ENCODE results near the gene LRRC27.
A peak's percentile ranks its signal among the peaks of the same experiment; 100 is the strongest.

Gene LRRC27

DNA sequence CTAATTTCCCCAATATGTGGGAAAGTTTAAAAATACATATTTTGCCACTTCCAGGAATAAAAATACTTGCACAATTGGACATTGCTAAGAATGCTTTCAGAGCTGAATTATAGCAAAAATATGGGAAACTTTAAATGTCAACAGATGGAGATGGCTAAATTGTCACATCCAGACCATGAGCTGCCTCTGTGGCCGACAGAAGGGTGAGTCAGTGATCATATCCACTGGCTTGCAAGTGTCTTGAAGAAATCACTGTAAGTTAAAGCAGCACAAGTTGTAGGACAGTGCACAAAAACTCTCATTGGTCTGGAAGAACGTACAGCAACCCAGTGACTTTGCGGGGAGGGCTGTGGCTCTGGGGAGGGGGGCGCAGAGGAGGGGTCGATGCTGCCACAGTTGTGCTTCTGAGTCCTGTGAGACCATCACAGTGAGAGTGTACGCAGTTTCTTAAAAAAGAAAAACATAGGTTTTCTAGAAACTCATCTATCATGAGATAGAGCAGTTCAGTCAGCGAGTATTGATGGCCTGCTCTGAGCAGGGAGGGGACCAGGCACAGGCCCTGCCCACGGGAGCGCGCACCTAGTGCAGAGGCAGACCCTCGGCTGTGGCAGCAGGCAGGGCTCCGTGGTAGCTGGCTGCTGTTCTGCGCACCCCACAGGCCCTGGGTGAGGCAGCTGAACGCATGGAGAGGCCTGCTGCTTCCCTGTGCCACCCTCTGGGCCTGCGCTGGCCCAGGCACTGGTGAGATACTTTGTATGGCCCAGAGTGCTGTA is 25.5 kb downstream of the LRRC27 start:
- no peak for DNase-seq (ENCODE audit: low read depth in 2 of 2)

DNA sequence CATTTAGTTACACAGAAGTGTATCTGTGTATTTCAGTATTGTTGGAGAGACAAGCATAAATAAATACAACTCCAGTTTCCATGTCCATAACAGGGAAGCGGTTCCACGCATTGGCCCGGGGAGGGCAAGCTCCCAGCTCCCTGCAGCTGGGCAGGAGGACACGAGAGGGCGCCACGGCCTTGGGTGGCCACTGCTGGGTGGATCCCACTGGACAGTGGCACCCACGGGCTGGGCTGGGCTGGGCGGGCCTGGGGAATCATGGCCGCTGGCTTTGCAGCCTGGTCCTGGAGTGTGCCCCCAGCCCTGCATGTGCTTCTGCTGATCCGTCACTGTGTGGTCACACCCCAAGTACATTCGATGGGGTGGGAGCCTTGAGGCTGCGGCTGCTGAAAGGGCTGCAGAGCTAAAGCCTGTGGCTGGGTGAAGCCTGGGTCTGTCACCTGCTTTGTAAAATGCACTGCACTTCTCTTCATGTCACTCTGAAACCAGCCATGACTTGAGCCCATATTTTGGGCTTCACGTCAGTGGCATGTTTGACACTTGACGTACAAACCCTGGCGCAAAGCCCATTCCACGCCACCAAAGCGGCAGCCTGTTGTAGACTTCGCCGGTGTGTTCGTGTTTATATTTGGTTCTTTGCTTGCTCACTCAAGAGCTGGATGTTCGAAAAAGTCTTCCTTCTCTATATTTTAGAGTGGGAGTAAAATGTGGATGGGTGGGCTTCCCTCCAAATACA is 27.5 kb downstream of the LRRC27 start:
- DNase-seq (ENCODE audit: low read depth in 2 of 2), result no peak

DNA sequence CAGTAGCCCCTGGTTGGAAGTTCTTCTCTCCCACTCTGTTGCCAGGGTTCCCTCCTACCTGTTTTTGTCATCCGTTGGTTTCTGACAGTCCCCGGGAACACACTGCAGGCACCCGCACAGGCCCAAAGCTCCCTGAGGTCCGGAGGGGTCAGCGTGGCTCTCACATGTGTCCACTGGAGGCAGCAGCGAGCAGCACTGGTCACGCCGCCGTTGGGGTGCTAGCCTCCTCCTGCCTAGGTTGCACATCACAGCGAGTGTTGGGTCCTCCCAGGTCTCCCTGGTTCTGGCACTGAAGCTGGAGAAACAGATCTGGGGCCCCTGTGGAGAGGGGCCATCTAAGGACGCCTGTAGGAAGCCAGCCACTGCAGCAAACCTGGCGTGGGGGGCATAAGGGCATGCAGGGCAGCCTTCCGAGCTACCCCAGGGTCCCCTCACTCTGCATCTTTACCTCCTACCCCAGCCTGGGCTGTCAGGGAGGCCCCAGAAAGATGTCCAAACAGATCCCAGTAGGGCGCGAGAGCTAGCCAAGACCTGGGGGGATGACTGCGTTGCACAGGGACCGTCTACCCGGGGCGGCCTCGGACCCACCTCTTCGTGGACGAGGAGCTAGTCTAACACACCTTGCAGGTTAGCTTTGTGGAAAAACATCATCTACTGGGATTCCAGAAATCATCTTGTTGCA is 28.9 kb downstream of the LRRC27 start:
- DNase-seq (ENCODE audit: low read depth in 2 of 2), result no peak

DNA sequence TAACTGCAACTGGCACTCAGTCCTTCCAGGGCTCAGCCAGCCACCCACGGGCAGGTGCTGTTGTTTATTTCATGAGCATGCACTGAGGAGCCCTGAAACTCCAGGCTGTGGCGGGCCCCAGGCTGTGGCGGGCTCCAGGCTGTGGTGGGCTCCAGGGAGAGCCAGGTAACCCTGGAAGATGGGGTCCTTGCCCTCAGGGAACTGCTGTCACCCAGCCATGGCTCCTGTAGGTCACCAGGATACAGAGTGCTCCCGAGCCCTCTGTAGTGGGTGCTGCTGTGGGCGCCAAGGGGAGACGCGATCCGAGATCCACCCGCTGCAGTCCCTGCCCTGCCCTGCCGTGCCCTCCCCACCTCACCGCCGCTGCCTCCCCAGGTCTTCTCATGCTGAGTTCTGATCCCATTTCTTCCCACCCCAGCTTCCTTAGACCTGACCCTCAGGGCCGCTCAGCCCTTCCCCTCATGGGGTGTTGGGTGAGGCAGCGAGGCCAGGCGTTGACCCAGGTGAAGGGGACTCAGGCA is 29.6 kb downstream of the LRRC27 start:
- DNase-seq (ENCODE audit: low read depth in 2 of 2), result no peak

DNA sequence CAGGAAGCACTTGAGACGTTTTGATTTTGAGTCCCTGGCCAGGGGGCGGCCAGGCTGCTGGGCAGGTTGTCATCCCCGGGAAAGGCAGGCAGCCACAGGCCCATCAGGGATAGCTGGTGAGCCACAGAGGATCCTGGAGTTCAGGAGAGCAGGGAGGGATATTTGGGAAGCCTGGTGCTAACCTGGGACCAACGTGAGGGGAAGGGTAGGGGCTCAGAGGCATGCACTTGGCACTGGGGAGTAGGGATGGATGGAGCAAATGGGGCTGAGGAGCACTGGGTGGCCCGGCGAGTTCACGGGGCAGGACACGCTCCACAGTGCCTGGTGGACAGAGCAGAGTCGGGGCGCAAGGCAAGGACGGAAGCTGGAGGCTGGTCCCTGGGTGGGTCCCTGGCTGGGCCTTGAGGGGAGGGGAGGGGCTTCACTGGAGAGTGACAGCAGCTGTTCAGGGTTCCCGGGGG is 30.2 kb downstream of the LRRC27 start:
- no peak for DNase-seq (ENCODE audit: low read depth in 2 of 2)

DNA sequence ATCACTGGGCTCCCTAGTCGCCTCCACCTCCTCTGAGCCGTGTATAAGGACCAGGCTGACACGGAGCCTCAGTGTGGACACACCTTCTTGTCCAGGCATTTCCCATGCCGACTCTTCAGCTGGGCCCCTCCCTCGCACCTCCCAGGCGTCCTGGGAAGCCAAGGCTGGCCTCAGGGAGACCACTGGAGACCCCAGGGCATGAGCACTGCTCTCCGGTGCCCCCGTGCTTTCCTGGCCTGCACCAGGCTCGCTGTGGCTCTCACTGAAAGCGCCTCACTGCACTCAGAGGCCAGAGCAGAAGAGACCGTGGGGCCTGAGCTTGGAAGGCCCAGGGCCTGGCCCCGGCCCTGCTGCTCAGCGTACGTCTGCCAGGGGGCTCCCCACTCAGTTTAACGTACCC is 31.4 kb downstream of the LRRC27 start:
- no peak for DNase-seq (ENCODE audit: low read depth in 2 of 2)

DNA sequence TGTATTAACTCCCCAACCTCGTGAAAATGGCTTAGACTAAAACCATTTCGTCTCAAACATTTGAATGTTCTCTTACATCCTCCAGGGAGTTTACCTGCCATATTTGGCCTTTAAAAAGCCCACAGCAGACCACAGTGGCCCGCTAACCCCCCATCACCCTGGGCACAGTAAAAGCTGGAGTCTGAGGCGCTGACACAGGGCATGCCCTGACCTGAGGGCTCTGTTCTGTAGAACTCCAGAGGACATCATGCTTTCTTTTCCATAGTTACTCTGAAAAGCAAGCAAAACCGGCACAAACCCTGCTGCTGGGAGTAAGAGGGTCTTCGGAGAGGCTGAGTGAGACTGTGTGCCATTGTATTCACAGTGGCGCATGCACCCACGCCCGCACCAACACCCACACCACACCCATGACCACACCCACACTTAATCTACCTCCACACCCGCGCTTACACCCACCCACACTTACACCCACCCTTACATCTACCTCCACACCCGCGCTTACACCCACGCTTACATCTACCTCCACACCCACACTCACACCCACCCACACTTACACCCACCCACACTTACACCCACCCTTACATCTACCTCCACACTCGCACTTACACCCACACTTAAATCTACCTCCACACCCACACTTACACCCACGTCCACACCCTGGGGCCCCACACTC is 32.1 kb downstream of the LRRC27 start:
- DNase-seq (ENCODE audit: low read depth in 2 of 2), result no peak

DNA sequence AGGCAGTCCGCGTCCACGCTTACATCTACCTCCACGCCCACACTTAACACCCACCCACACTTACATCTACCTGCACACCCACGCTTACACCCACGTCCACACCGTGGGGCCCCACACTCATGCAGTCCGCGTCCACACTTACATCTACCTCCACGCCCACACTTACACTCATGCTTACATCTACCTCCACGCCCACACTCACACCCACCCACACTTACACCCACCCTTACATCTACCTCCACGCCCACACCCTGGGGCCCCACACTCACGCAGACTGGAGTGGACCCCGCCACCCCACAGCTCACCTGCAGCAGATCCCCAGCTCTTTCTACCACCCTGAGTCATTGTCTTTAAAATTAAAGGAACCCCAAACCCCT is 32.6 kb downstream of the LRRC27 start:
- DNase-seq (ENCODE audit: low read depth in 2 of 2), result peak in 1 of 2 donors; percentile 43

DNA sequence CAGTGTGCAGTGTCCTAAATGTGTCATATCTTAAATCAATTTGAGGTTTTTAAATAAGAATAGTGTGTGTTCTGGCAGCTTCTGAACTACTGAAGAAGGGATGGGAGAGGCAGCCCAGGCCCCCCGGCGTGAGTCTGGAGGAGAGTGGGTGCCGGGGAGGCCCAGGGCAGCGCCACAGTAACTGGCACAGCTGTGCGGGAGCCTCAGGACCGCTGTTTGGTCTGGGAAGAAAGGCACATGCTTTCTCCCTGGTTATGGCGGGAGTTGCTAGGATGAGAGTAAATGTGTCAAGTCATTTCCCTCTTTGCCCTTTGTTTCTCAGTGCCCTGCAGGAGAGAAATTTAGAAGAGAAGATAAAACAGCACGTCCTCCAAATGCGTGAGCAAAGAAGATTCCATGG is 33.1 kb downstream of the LRRC27 start:
- no peak for DNase-seq (ENCODE audit: low read depth in 2 of 2)

DNA sequence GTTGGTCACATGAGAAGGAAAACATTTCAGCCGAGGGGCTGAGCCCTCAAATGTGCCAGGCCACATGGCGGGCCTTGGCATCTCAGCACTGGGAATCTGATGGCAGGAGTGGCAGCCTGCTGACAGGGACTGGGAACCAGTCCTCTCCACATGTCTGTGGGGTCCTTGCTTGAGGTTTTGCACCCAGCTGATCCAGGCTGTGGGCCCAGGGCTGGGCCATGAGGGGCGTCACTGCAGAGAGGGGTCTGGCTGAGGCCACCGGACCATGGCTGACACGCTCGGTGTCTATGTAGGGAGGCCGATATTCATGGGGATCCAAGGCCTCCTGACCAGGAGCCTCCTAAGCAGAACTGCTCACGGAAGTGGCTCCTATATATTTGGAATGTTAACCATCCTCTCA is 34.0 kb downstream of the LRRC27 start:
- no peak for DNase-seq (ENCODE audit: low read depth in 2 of 2)

DNA sequence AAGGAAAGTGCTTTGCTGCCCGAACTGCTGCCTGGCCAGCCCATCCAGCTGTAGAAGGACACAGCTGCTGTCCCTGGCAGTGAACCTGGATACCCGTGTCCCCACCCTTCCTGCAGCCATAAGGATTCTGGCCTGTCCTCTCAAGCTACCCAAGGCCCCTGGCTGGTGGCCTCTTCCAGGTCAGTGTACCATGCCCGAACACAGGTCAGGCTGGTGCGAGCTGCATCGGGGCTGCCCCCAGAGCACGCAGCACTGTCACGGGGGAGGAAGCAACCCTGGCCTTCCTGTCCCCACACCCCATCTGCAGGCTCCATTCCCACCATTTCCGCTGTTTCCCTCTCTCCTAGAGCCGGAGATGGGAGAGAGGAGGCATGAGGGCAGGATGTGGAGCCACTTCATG is 34.5 kb downstream of the LRRC27 start:
- DNase-seq (ENCODE audit: low read depth in 2 of 2), result no peak

DNA sequence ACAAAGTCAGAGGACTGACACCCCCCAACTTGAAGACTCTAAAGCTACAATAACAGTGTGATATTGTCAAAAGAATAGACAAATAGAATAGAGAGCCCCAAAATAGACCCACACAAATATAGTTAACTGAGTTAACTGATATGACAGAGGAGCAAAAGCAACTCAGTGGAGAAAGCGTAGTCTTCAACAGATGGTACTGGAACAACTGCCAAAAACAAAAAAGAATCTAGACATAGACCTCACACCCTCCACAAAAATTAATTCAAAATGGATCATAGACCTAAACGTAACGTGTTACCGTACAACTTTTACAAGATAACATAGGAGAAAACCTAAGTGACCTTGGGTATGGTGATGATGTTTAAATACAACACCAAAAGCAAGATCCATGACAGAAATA is 36.4 kb downstream of the LRRC27 start:
- no peak for DNase-seq (ENCODE audit: low read depth in 2 of 2)

DNA sequence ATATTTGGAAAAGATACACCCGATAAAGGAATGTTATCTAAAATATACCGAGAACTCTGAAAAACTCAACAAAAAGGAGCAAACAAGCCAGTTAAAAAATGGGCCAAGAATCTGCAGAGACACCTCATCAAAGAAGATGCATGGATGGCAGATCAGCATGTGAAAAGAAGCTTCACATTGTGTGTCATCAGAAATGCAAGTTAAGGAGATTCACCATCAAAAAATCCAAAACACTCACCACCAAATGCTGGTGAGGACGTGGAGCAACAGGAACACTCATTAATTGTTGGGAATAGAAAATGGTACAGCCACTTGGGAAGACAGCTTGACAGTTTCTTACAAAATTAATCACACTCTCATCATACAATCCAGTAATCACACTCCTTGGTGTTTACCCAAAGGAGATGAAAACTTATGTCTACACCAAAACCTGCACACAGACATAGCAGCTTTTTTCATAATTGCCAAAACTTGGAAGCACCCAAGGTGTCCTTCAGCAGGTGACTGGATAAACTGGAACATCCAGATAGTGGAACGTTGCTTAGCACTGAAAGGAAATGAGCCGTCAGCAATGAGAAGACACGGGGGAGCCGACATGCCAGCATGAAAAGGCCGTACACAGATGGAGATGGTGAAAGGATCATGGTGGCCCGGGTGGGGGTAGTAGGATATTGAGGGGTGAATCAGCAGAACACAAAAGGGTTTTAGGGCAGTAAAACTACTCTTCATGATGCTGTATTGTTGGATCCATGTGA is 37.1 kb downstream of the LRRC27 start:
- no peak for DNase-seq (ENCODE audit: low read depth in 2 of 2)

DNA sequence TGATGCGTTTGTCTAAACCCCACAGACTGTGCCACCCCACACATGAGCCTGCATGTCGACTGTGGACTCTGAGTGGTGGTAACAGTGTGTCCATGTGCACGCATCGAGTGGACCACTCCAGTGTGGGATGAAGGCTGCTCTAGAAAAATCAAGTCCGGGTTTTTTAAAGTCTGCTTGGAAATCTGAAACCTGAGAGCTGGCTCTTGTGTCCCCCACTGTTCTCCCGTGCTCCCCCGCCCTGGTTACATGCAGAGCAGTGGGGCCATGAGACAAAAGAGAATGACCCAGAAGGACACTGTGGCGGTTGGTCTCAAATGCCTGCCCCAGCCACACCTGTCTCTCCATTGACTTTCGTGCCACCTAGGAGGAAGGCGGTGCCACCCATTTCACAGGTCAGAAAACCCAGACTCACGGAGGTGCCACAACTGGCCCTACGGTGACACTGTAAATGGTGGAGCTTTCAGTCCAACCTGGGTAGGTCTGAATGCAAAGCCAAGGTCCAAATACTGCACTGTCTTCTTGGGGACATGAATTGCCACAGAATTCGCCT is 37.7 kb downstream of the LRRC27 start:
- no peak for DNase-seq (ENCODE audit: low read depth in 2 of 2)

DNA sequence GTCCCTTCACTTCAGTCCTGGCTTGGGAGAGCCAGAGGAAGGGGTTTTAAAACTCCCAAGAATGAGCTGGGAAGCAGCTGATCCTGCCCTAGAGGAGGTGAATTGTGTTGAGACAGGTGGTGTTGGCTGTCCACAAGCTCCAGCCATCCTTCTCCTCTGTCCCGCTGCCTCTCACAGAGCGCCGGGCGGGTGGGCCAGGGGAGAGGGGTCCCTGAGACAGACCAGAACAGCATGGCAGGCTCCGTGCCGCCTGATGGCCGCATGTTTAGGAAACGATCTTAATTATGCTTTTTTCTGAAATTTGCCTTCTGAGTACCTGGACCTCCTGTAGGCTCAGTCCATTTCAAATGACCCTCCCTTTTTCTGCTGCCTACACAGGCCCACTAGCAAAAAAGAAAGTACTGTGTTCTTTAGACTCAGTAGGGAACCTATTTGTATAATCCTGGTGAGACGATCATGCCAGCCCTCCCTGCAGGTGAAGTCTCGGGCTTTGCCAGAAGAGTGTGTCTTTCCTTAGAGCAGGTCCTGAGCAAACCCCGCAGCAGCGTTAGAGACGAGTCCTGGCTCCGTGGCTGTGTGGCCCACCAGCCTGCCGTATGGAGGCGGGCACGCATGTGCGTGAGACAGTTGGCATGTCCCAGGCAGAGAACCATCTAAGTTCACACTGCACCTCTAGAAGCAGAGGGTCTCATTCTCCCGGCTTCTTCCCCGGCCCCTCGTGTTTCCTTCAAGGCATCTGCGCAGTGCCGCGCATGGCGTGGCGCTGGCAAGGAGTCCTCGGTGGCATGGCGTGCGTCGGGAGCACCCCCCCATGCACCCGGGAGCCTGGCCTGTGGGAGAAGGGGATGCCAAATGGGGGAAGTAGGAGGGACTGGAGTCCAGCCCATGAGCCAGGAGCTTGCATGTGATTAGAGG is 38.7 kb downstream of the LRRC27 start:
- DNase-seq (ENCODE audit: low read depth in 2 of 2), result no peak

DNA sequence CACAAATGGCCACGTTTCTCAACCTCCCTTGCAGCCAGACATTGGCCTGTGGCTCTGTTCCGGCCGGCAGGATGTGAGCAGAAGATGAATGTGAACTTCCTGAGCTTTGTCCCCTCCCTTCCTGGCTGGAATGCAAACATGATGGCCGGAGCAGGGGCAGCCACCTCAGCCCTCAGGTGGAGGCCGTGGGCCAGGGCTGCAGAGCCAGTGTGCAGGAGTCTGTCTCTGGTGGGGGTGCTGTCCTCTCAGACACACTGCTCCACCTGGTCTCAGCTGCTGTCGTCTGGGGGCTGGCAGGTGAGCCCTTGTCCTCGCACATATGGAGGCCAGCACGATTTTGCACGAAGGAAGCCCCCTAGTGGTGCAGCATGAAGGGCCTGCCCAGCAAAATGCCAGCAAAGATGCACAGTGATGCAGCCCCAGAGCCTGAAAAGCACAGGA is 39.7 kb downstream of the LRRC27 start:
- no peak for DNase-seq (ENCODE audit: low read depth in 2 of 2)

DNA sequence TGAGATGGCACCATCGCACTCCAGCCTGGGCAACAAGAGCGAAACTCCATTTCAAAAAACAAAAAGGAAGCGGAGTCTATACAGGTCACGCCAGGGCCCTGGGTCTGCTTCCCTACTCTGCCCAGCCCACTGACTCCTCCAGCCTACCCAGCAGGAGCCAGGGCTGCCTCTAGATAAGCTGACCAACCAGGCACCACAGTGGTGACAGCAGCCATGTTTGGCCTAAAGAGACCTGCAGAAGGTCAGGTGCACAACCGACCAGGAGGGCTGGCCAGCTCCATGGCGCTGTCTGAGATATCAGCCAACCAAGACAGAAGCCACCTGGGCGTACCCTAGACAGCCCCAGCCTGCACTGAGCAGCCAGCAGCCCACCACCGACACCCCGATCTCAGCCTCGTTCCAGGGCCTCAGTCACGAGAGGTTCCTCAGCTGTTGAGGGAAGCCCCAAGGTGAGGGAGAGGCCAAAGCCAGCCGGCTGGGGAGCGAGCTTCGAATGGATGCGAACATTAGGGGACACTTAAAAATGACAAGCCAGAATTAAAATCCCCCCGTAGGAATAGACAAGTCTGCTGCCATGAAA is 40.6 kb downstream of the LRRC27 start:
- DNase-seq (ENCODE audit: low read depth in 2 of 2), result no peak

DNA sequence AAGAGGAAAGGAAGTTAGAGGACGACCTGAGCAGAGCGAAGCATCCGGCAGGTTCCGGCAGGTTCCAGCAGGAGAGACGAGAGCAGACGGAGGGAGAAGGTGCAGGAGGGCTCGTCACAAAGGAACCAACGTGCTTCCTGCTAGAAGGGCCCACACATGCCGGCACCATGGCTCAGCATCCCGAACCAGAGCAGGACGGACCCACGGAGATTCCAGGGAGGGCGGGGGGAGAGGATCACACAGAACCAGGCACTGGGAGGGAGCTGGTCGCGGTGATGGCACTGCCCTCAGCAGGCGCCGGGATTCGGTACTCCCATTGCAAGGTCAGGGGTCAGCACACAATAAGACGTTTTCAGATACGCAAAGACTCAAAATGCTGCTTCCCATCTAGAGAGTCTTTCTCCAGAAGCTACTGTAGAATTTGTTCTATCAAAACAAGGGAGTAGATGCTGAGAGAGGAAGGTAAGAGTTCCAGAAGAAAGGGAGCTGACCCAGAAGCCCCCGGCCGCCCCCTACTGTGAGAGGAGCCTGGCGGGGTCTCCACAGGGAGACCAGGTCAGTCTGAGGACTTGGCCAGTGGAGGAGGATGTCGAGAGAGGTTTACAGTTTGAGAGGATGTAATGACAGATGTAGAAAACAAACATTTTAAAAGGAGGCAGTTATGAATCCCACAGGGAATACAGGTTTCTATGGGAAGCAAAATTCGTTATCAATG is 41.4 kb downstream of the LRRC27 start:
- DNase-seq (ENCODE audit: low read depth in 2 of 2), result no peak

DNA sequence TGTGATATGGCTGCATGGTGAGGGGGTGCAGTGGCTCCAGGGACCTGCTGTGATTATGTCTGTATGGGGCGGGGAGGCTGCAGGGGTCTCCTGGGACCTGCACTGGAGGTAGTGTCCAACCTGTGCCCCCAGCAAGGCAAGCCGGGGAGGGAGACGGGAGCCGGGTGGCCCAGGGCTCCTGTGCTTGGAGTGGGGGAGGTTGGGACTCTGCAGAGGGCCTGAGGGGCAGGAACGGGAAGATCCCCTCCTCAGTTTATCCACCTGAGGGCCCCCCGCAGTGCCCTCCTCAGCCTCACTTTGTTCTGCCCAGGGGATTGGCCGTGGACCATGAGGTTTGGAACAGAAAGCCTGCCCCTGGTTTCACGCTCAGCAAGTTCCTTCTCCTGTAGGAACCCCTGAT is 42.2 kb downstream of the LRRC27 start:
- no peak for DNase-seq (ENCODE audit: low read depth in 2 of 2)
